Gastrocnemius medialis (tissue), 4 donors: ENCODE data around the gene CDC42BPA.

Experiments used
- CTCF ChIP-seq, 5 experiments: fragments of 450-650 bp in 3 of 5; fragments of 200-600 bp in 2 of 5; sonication (generic) in 2 of 5; IDR thresholded peaks in 4 of 5; conservative IDR thresholded peaks in 1 of 5; 1 replicate in 4 of 5; 2 replicates in 1 of 5; pipeline ENCODE4 v1.5.1; 2016 to 2019; ENCODE audit warnings: antibody characterized with exemption in 5 of 5, mild to moderate bottlenecking in 3 of 5, moderate library complexity in 3 of 5
- POLR2A ChIP-seq, 2 donors: fragments of 450-650 bp; IDR thresholded peaks; one replicate each; pipeline ENCODE4 v1.6.1; 2017; ENCODE audit warnings: antibody characterized with exemption in 2 of 2, mild to moderate bottlenecking in 2 of 2, moderate library complexity in 2 of 2

GRCh38 chr1:227272428-227272827 is 45.9 kb downstream of the CDC42BPA start:
- TF ChIP-seq CTCF (IDR thresholded peaks at IDR 0.05 in 4 of 5, conservative IDR thresholded peaks at IDR 0.05 in 1 of 5): no peak
- TF ChIP-seq POLR2A (IDR thresholded peaks at IDR 0.05): no peak
